Neuronal stem cell (in vitro differentiated cells): ENCODE measurements around the gene TH.
A peak's percentile ranks its signal among the peaks of the same experiment; 100 is the strongest.
"Not testable (repeated sequence)": the region's sequence is repeated elsewhere in the genome, so short reads cannot be mapped to it uniquely, and the experiment has no call there.

Experiments
- DNase-seq: peaks from one replicate; pipeline ENCODE4 v3.0.0-alpha.2; 2013; ENCODE audit warnings: low spot score
- H2AFZ ChIP-seq: one replicate; pipeline ENCODE4 v1.6.1; 2013; ENCODE audit warnings: mild to moderate bottlenecking, low read length, inconsistent platforms
- H2AK5ac ChIP-seq: 2 replicates; pipeline ENCODE4 v1.6.1; 2013; ENCODE audit warnings: low read depth, mild to moderate bottlenecking, inconsistent platforms, low read length, moderate library complexity, mixed read lengths
- H2BK120ac ChIP-seq: 2 replicates; pipeline ENCODE4 v1.6.1; 2013; ENCODE audit warnings: low read depth, mild to moderate bottlenecking, inconsistent platforms, low read length, moderate library complexity, mixed read lengths
- H2BK12ac ChIP-seq: one replicate; pipeline ENCODE4 v1.6.1; 2013; ENCODE audit warnings: low read length, inconsistent platforms
- H2BK15ac ChIP-seq: 2 replicates; pipeline ENCODE4 v1.6.1; 2013; ENCODE audit warnings: mild to moderate bottlenecking, low read length, inconsistent platforms, mixed read lengths
- H2BK5ac ChIP-seq: one replicate; pipeline ENCODE4 v1.6.1; 2013; ENCODE audit warnings: inconsistent platforms, mild to moderate bottlenecking, low read length, moderate library complexity
- H3K14ac ChIP-seq: one replicate; pipeline ENCODE4 v1.6.1; 2013; ENCODE audit warnings: low read length, inconsistent platforms
- H3K18ac ChIP-seq: 2 replicates; pipeline ENCODE4 v1.6.1; 2013; ENCODE audit warnings: low read length, inconsistent platforms
- H3K23ac ChIP-seq: 2 replicates; pipeline ENCODE4 v1.6.1; 2013; ENCODE audit warnings: low read depth, mild to moderate bottlenecking, mixed read lengths, low read length, inconsistent platforms; ENCODE audit not compliant: poor library complexity
- H3K27ac ChIP-seq: replicated peaks from 3 replicates; pipeline ENCODE4 v1.5.1; 2013; ENCODE audit warnings: low read length, inconsistent platforms
- H3K27me3 ChIP-seq, 3 experiments: 2 replicates each; pipeline ENCODE4 v1.6.1; 2013; ENCODE audit warnings: low read length in 3 of 3, mild to moderate bottlenecking in 2 of 3, inconsistent platforms in 1 of 3, low read depth in 1 of 3, mixed read lengths in 1 of 3, moderate library complexity in 1 of 3; ENCODE audit not compliant: control insufficient read depth in 3 of 3, insufficient read depth in 3 of 3
- H3K36me3 ChIP-seq, 2 donors: replicated peaks in 1 of 2; 2 replicates each; pipeline ENCODE4 v1.6.1; 2013; ENCODE audit warnings: low read length in 2 of 2; ENCODE audit not compliant: control insufficient read depth in 2 of 2, insufficient read depth in 2 of 2
- H3K4ac ChIP-seq: 2 replicates; pipeline ENCODE4 v1.6.1; 2013; ENCODE audit warnings: inconsistent platforms, mild to moderate bottlenecking, low read length, moderate library complexity
- H3K4me1 ChIP-seq, 2 donors: 1 replicate in 1 of 2; 2 replicates in 1 of 2; pipeline ENCODE4 v1.6.1; 2013; ENCODE audit warnings: low read length in 2 of 2, low read depth in 1 of 2; ENCODE audit not compliant: control insufficient read depth in 2 of 2, insufficient read depth in 1 of 2
- H3K4me2 ChIP-seq: one replicate; pipeline ENCODE4 v1.6.1; 2013; ENCODE audit warnings: mild to moderate bottlenecking, low read length, inconsistent platforms; ENCODE audit not compliant: insufficient read depth, poor library complexity, severe bottlenecking
- H3K4me3 ChIP-seq, 2 donors: 2 replicates each; pipeline ENCODE4 v1.5.1; 2013; ENCODE audit warnings: low read length in 2 of 2, mild to moderate bottlenecking in 2 of 2, inconsistent platforms in 1 of 2, moderate library complexity in 1 of 2
- H3K79me1 ChIP-seq: one replicate; pipeline ENCODE4 v1.6.1; 2013; ENCODE audit warnings: low read depth, mild to moderate bottlenecking, inconsistent platforms, low read length, moderate library complexity
- H3K9ac ChIP-seq: one replicate; pipeline ENCODE4 v1.6.1; 2013; ENCODE audit warnings: mild to moderate bottlenecking, low read depth, low read length, inconsistent platforms; ENCODE audit not compliant: poor library complexity
- H3K9me3 ChIP-seq, 2 donors: replicated peaks in 1 of 2; 2 replicates each; pipeline versions ENCODE3 to v1.6.1; 2013; ENCODE audit warnings: low read length in 2 of 2, mild to moderate bottlenecking in 2 of 2, inconsistent platforms in 1 of 2, low read depth in 1 of 2, mixed read lengths in 1 of 2, moderate library complexity in 1 of 2; ENCODE audit not compliant: control insufficient read depth in 2 of 2, insufficient read depth in 1 of 2
- H4K8ac ChIP-seq: one replicate; pipeline ENCODE4 v1.6.1; 2013; ENCODE audit warnings: low read depth, mild to moderate bottlenecking, inconsistent platforms, low read length, moderate library complexity
- H4K91ac ChIP-seq: one replicate; pipeline ENCODE4 v1.6.1; 2013; ENCODE audit warnings: low read length, low read depth, mild to moderate bottlenecking, inconsistent platforms; ENCODE audit not compliant: poor library complexity
- WGBS, 2 donors: extraction: QIAGEN DNeasy Blood & Tissue Kit; methylation state at CpG; one replicate each; pipeline ENCODE4 v1.1.7; 2013; ENCODE audit warnings: missing lambda C conversion rate in 2 of 2, mixed read lengths in 1 of 2; ENCODE audit not compliant: insufficient read length in 2 of 2, insufficient replicate concordance in 1 of 2; ENCODE audit errors: extremely low coverage in 2 of 2; 5-methylcytosine and 5-hydroxymethylcytosine counted together

TH gene

DNA sequence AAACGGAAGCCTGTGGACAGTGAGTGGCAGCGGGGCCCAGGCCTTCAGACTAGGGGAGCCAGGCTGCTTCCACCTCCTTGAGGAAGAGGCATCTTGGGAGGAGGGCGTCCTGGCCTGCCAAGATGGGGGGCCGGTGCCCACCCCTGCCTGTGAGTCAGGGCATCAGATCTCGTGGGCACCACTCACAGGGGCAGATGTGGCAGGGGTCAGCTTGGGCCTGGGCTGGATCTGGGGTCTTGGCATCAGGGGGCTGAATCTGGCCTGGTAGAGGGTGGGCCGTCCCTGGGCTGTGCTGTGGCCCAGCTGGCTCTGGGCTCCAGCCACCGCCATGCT lies 24.1 kb upstream of the TH start:
- peaks cover 0 to 12% (median 0%) of the 10 kb centered on the region in 3 experiments for H3K27me3 ChIP-seq
- H3K4ac ChIP-seq = no peak overlapping the region
- peak overlapping the region; percentile 50 for H3K9ac ChIP-seq
- H3K36me3 ChIP-seq = no peaks in the 10 kb centered on the region
- no peak overlapping the region for H4K8ac ChIP-seq
- H3K23ac ChIP-seq = peak overlapping the region; percentile 67
- peak overlapping the region; percentile 97 for H4K91ac ChIP-seq
- no peaks in the 10 kb centered on the region for H3K9me3 ChIP-seq
- H2AK5ac ChIP-seq = peak overlapping the region; percentile 59
- peak overlapping the region; percentile 1 for H3K14ac ChIP-seq
- H3K4me2 ChIP-seq = no peak overlapping the region
- peaks cover 6 to 14% of the 10 kb centered on the region in 2 donors for H3K4me1 ChIP-seq
- DNase-seq = no peak
- H3K18ac ChIP-seq = peak overlapping the region; percentile 78
- peaks cover 4% of the 10 kb centered on the region for H3K79me1 ChIP-seq
- H2BK15ac ChIP-seq = peak overlapping the region; percentile 65
- peak overlapping the region; percentile 24 for H2BK120ac ChIP-seq
- peak overlapping the region; percentile 93 for H2BK12ac ChIP-seq
- H3K4me3 ChIP-seq = no peak overlapping the region
- no peak overlapping the region for H3K27ac ChIP-seq
- no CpG with 5 or more reads among the region's 7 CpGs for WGBS, 2 donors
- H2BK5ac ChIP-seq = peak overlapping the region; percentile 19
- no peak overlapping the region for H2AFZ ChIP-seq

DNA sequence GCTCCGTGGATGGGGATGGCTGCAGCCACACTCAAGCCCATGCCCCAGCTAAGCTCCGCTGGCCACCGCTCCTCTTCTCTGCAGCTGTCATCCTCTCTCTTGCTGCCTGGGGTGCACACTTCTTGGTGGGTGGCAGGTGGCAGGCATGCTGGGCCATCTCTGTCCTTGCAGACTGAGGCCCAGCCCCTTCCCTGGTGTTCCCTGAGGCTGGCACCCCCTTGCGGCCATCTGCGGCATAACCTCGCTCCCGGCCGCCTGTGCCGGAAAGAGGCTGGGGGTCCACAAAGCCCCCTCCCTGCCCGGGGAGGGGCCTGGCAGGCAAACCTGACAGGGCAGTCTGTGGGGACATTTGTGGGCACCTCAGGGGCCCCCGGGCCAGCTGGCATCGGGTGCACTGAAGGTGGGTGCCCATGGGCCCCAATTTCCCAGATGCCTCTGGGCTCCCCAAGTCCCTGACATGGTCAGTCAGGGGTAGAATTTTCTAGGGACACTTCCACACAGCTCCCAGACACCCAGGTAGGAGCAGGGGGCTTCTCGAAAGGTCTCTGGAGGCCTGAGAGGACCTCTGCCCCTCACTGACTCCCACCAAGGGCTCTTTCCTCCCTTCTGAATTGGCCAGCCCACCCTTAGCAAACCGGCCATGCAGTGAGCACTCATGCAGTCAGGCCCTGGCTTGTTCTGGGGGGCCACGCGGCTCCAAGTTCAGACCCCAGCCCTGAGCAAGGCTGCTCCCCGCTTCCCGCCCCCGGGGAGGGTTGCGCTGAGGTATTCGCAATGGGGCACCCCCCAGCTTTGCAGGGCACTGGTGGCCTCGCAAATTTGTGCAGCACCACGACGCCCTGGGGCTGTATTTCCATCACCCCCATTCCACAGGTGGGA lies 23.5 kb upstream of the TH start:
- Histone ChIP-seq H3K23ac (peak overlapping the region; percentile 67), H4K91ac (peak overlapping the region; percentile 97), H3K36me3 (no peaks in the 10 kb centered on the region), H3K4me3 (no peak overlapping the region), H2AK5ac (peak overlapping the region; percentile 90), H3K79me1 (peaks cover 4% of the 10 kb centered on the region), H3K9me3 (no peaks in the 10 kb centered on the region), H3K14ac (peak overlapping the region; percentile 1), H2AFZ (peak overlapping the region; percentile 77), H2BK5ac (peak overlapping the region; percentile 19), H3K9ac (no peak overlapping the region), H2BK12ac (peak overlapping the region; percentile 77), H3K18ac (peak overlapping the region; percentile 88), H3K4me2 (no peak overlapping the region), H2BK15ac (peak overlapping the region; percentile 65), H2BK120ac (peak overlapping the region; percentile 24), H3K4ac (no peak overlapping the region), H3K4me1 (peaks cover 11 to 19% of the 10 kb centered on the region in 2 donors), H3K27ac (no peak overlapping the region), H4K8ac (peak overlapping the region; percentile 95), H3K27me3 (peaks cover 0 to 14% (median 0%) of the 10 kb centered on the region in 3 experiments)
- WGBS, 2 donors = no CpG with 5 or more reads among the region's 24 CpGs
- peak; percentile 71 for DNase-seq

DNA sequence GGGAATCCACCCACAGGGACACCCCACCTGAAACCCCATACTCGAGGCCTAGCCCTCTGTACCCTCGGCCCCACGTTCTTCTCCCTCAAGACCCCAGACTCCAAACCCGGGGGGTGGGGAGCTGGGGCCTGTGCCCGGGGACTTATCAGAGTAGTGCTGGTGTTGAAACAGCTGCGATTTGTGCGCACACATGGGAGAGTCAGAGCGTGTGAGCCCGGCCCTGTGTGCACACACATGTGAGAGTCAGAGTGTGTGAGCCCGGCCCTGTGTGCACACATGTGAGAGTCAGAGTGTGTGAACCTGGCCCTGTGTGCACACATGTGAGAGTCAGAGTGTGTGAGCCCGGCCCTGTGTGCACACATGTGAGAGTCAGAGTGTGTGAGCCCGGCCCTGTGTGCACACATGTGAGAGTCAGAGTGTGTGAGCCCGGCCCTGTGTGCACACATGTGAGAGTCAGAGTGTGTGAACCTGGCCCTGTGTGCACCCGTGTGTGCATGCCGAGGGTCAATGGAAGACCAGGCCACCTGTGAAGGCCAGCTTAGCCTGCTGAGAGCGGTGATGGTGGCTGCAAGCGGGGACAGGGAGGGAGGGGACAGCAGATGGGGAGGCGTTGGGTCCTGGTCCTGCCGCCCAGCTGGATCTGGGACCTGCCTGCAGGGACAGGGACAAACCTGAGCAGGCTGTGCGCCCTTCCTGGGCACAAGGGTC lies 22.4 kb upstream of the TH start:
- H2BK12ac ChIP-seq = peak overlapping the region; percentile 99
- H4K8ac ChIP-seq, H3K9me3 ChIP-seq, H3K4ac ChIP-seq, DNase-seq, H3K27ac ChIP-seq, H2AFZ ChIP-seq, H3K36me3 ChIP-seq, H3K79me1 ChIP-seq, H3K4me2 ChIP-seq, H3K4me3 ChIP-seq, H3K23ac ChIP-seq: not testable (repeated sequence)
- peak overlapping the region; percentile 89 for H4K91ac ChIP-seq
- H3K18ac ChIP-seq = peak overlapping the region; percentile 93
- H3K14ac ChIP-seq = peak overlapping the region; percentile 95
- WGBS, 2 donors = no CpG with 5 or more reads among the region's 20 CpGs
- H2BK15ac ChIP-seq = peak overlapping the region; percentile 88
- H3K4me1 ChIP-seq = peaks cover 11 to 24% of the 10 kb centered on the region in 2 donors
- peak overlapping the region; percentile 93 for H2BK5ac ChIP-seq
- peak overlapping the region; percentile 100 for H2AK5ac ChIP-seq
- peak overlapping the region; percentile 56 for H3K9ac ChIP-seq
- peaks cover 0 to 14% (median 0%) of the 10 kb centered on the region in 3 experiments for H3K27me3 ChIP-seq
- peak overlapping the region; percentile 56 for H2BK120ac ChIP-seq
